Activated CD8-positive, alpha-beta T cell treated with anti-CD3 and anti-CD28 coated beads for 36 hours (primary cell): ENCODE measurements around the gene PSMD11. TPM values are rescaled to one million over a fixed set of nuclear protein-coding genes. Genes with fewer than 3 reads are reported as not detected.
A peak's percentile ranks its signal among the peaks of the same experiment; 100 is the strongest.
"Not testable (repeated sequence)": the region's sequence is repeated elsewhere in the genome, so short reads cannot be mapped to it uniquely, and the experiment has no call there.

Experiments
- ATAC-seq: fragments of 200-7000 bp; cut with Tn5 transposase; one replicate; pipeline ENCODE4 v1.10.0; 2021; ENCODE audit warnings: mild to moderate bottlenecking, moderate library complexity
- CTCF ChIA-PET: fragments of 350-600 bp; sonication (Branson Sonifier 250); formaldehyde crosslinking; loops from one replicate; lab custom pipeline; 2021; ENCODE audit warnings: antibody characterized with exemption; lab: Charles Lee
- POLR2A ChIA-PET: fragments of 350-600 bp; sonication (Branson Sonifier 250); formaldehyde crosslinking; loops from one replicate; lab custom pipeline; 2021; ENCODE audit warnings: antibody characterized with exemption; lab: Charles Lee
- DNase-seq: peaks from one replicate; pipeline ENCODE4 v3.0.0-alpha.2; 2020
- H3K27ac Mint-ChIP-seq: one replicate; pipeline ENCODE4 v1.8.0; 2021; ENCODE audit warnings: mild to moderate bottlenecking, mixed read lengths
- H3K27me3 Mint-ChIP-seq: one replicate; pipeline ENCODE4 v1.8.0; 2021; ENCODE audit warnings: mixed read lengths
- H3K36me3 Mint-ChIP-seq: one replicate; pipeline ENCODE4 v1.8.0; 2021; ENCODE audit warnings: low read depth, mixed read lengths
- H3K4me1 Mint-ChIP-seq: one replicate; pipeline ENCODE4 v1.8.0; 2021; ENCODE audit warnings: low read depth, mixed read lengths
- H3K4me3 Mint-ChIP-seq: one replicate; pipeline ENCODE4 v1.8.0; 2021; ENCODE audit warnings: mild to moderate bottlenecking, moderate library complexity, mixed read lengths
- H3K9me3 Mint-ChIP-seq: one replicate; pipeline ENCODE4 v1.8.0; 2021; ENCODE audit warnings: mixed read lengths
- intact Hi-C: fragments of 100-400 bp; cut with micrococcal nuclease; formaldehyde crosslinking; loops from one replicate; pipeline ENCODE4 v1.10.0; 2022
- total RNA-seq, 2 experiments: library from RNA; stranded (reverse); gene quantifications; one replicate each; pipeline ENCODE4 v1.2.3, GENCODE V29; 2021
- TF ChIP-seq, protein P1 (sequence below): fragments of 200-600 bp; IDR thresholded peaks from one replicate; pipeline ENCODE4 v1.8.0; 2022; ENCODE audit warnings: antibody characterized with exemption, mild to moderate bottlenecking

Gene PSMD11
- total RNA-seq, 2 experiments from 2014 or later = 119 to 130 TPM

DNA sequence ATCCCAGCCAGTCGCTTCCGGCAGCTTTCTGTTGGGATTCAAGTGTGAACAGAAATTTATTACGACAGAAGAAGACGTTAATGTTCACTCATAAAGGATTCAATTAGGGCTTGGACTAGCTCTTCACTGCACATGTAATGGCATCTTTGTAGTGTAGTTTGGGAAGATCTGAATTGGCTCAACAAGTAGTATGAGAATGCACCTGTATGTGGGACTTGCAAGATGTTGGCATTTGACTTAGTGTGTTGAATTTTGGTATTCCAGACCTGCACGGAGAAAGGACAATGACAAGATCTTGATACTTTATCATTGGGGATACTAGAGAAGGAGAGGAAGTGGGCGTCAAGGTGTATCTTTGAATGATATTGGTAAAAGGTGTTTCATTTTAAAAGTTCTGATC lies 1.2 kb downstream of the PSMD11 start:
- intact Hi-C loops = no loop called here
- no peak for ATAC-seq

DNA sequence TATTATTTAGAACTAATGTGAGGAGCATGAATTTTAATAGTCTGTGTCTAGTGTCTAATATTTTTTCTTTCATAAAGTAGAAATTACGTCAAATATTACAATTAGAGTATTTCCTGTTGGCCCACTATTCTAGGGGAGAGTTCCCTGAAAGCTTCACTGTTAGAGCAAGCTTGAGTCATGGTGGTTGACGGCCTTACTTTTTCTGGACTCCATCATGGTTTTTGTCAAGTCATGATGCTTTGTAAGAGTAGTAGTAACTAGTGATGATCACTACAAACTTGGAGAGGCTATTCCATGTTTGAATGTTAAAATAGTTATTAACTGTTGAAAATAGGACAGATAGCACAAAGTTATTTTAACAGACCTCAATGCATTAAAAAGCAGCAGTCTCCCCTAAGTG lies 1.7 kb downstream of the PSMD11 start:
- H3K27ac Mint-ChIP-seq = peak overlapping the region; percentile 76
- CTCF ChIA-PET = interaction anchor here (1.5 to 11.1 kb wide), 3 partner anchors 12 to 17 kb away, joined by 4 to 164 read pairs (median 5); no protein-coding TSS in a partner anchor
- H3K4me1 Mint-ChIP-seq = peaks cover 39% of the 10 kb centered on the region
- ATAC-seq (no peak), DNase-seq (peak; percentile 11)
- intact Hi-C loops = no loop called here
- peaks cover 40% of the 10 kb centered on the region for H3K36me3 Mint-ChIP-seq
- POLR2A ChIA-PET = interaction anchor here (1.8 kb wide), 1 partner anchor 41 kb away, joined by 3 read pairs; no protein-coding TSS in a partner anchor
- TF ChIP-seq, protein P1, sequence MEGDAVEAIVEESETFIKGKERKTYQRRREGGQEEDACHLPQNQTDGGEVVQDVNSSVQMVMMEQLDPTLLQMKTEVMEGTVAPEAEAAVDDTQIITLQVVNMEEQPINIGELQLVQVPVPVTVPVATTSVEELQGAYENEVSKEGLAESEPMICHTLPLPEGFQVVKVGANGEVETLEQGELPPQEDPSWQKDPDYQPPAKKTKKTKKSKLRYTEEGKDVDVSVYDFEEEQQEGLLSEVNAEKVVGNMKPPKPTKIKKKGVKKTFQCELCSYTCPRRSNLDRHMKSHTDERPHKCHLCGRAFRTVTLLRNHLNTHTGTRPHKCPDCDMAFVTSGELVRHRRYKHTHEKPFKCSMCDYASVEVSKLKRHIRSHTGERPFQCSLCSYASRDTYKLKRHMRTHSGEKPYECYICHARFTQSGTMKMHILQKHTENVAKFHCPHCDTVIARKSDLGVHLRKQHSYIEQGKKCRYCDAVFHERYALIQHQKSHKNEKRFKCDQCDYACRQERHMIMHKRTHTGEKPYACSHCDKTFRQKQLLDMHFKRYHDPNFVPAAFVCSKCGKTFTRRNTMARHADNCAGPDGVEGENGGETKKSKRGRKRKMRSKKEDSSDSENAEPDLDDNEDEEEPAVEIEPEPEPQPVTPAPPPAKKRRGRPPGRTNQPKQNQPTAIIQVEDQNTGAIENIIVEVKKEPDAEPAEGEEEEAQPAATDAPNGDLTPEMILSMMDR = no peak
- H3K4me3 Mint-ChIP-seq = peak overlapping the region; percentile 80
- peaks cover 6% of the 10 kb centered on the region for H3K27me3 Mint-ChIP-seq
- no peaks in the 10 kb centered on the region for H3K9me3 Mint-ChIP-seq

More for the DNA sequence above, 1.2 kb downstream of the PSMD11 start:
- H3K4me1 Mint-ChIP-seq = peaks cover 41% of the 10 kb centered on the region
- DNase-seq = no peak
- H3K36me3 Mint-ChIP-seq = peaks cover 37% of the 10 kb centered on the region
- TF ChIP-seq, protein P1 = no peak
- no peaks in the 10 kb centered on the region for H3K9me3 Mint-ChIP-seq
- POLR2A ChIA-PET = interaction anchor here (1.0 to 1.9 kb wide), 6 partner anchors 8 to 97 kb away, joined by 3 to 13 read pairs (median 4); no protein-coding TSS in a partner anchor
- H3K27ac Mint-ChIP-seq = peak overlapping the region; percentile 76
- CTCF ChIA-PET = interaction anchor here (1.2 to 11.1 kb wide), 6 partner anchors 8 to 432 kb away, joined by 3 to 164 read pairs (median 9); partner anchors contain the start of genes CDK5R1 and MYO1D
- H3K4me3 Mint-ChIP-seq = peak overlapping the region; percentile 80
- peaks cover 6% of the 10 kb centered on the region for H3K27me3 Mint-ChIP-seq

DNA sequence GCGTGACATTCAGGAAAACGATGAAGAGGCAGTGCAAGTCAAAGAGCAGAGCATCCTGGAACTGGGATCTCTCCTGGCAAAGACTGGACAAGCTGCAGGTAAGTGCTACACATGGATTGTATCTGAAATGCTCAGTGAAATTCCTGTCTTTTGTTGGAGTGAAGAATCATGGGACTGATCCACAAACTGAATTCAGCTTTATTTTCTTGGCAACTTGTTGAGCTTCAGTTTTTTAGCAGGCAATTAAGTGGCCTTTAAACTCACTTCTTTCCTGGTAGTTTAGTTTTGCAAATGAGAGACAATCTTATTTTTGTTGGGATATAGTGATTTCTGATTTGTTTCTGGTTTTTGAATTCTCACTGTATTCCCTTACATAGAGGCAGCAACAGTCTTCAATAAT lies 2.6 kb downstream of the PSMD11 start:
- Mint-ChIP-seq H3K27me3 (peaks cover 5% of the 10 kb centered on the region), H3K36me3 (peaks cover 43% of the 10 kb centered on the region), H3K27ac (peak overlapping the region; percentile 73), H3K9me3 (no peaks in the 10 kb centered on the region), H3K4me3 (peak overlapping the region; percentile 80), H3K4me1 (peaks cover 36% of the 10 kb centered on the region)
- intact Hi-C loops = no loop called here
- DNase-seq (no peak), ATAC-seq (no peak)
- CTCF ChIA-PET = interaction anchor here (1.5 to 11.1 kb wide), 2 partner anchors 11 to 16 kb away, joined by 5 to 164 read pairs; no protein-coding TSS in a partner anchor
- POLR2A ChIA-PET = no interaction called here
- TF ChIP-seq, protein P1 = no peak

DNA sequence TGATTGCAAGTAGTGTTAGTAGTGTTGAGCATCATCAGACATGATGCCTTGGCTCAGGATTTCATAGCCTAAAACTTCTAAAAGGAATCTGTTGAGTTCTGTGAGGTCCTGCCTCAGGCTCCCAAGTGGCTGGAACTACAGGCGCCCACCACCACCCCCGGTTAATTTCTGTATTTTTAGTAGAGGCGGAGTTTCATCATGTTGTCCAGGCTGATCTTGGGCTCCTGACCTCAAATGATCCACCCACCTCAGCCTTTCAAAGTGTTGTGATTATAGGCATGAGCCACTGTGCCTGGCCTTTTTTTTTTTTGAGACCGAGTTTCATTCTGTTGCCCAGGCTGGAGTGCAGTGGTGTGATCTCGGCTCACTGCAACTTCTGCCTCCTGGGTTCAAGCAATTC lies 5.7 kb downstream of the PSMD11 start:
- ATAC-seq (no peak), DNase-seq (no peak)
- peaks cover 40% of the 10 kb centered on the region for H3K4me1 Mint-ChIP-seq
- H3K9me3 Mint-ChIP-seq = no peaks in the 10 kb centered on the region
- TF ChIP-seq, protein P1 = no peak
- H3K36me3 Mint-ChIP-seq = peaks cover 58% of the 10 kb centered on the region
- no peak overlapping the region for H3K4me3 Mint-ChIP-seq
- H3K27ac Mint-ChIP-seq = no peak overlapping the region
- intact Hi-C loops = no loop called here
- H3K27me3 Mint-ChIP-seq = no peaks in the 10 kb centered on the region
- ChIA-PET CTCF (interaction anchor here (11.1 kb wide), 1 partner anchor 13 kb away, joined by 164 read pairs; no protein-coding TSS in a partner anchor), POLR2A (no interaction called here)

DNA sequence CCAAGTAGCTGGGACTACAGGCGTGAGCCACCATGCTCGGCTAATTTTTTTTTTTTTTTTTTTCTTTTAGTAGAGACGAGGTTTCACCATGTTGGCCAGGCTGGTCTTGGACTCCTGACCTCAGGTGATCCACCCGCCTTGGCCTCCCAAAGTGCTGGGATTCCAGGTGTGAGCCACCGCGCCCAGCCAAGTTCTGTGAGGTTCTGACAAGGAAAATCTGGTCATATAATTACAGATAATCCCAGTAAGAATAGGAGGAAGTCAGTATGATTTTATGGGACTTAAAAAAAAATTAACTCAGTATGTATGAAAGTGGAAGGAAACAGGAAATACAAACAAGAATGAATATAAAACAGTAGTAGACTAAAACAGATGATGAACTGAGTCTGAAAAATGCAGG lies 6.1 kb downstream of the PSMD11 start:
- peaks cover 60% of the 10 kb centered on the region for H3K36me3 Mint-ChIP-seq

More for the DNA sequence above, 6.1 kb downstream of the PSMD11 start:
- H3K4me3 Mint-ChIP-seq, H3K27me3 Mint-ChIP-seq, intact Hi-C loops, DNase-seq, H3K9me3 Mint-ChIP-seq, ATAC-seq, POLR2A ChIA-PET: not testable (repeated sequence)
- CTCF ChIA-PET = interaction anchor here (11.1 kb wide), 1 partner anchor 12 kb away, joined by 164 read pairs; no protein-coding TSS in a partner anchor
- peak overlapping the region; percentile 34 for H3K27ac Mint-ChIP-seq
- peaks cover 38% of the 10 kb centered on the region for H3K4me1 Mint-ChIP-seq
